GM18508 (cell line): ENCODE measurements around the gene CA5A.
"Not testable (repeated sequence)": the region's sequence is repeated elsewhere in the genome, so short reads cannot be mapped to it uniquely, and the experiment has no call there.

ENCODE experiments used
- ATAC-seq: cut with Tn5 transposase; IDR thresholded peaks from one replicate; pipeline ENCODE4 v1.9.1; 2021; ENCODE audit warnings: moderate number of reproducible peaks; ENCODE audit not compliant: insufficient read depth, unreplicated experiment

The CA5A gene

GRCh38 chr16:87874639-87875427 lies 61.5 kb downstream of the CA5A start:
- ATAC-seq, result no peak

DNA sequence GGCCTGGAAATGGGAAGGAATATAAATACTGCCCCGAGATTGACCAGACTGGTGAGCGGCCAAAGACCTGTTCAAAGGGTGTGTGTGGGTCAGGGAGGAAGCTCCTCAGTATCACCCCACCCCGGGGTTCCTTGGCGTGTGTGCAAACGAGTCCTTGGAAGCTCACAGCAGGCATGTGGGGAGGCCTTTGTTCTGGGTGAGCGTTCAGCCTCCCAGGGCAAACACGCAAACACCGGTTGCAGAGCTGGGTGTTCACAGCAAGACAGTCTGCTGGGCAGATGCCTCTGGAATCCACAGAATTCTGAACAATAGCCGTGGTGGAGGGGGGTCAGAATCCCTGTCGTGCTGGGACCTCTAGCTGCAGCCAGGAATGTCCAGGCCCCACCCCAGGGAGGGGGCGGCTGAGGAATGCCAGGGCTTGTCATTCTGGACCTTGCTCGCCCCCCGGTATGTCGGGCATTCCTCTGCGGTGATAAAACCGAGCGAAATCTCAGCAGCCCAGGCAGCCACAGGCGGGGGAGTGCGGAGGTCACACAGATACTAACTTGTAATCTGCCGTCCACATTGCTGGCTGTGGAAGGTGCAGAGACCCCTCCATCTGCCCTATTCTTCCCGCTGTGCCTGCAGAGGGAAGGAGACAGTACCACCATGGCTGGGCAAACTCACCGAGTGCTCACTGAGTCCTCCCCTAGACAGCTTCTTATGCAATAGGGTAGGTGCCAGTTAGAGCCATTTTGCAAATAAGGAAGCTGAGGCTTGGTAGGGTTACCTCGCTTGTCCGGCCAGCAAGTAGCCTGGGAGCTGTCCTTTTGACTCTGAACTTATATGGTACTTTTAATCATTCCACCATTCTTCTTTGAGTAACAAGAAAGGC lies 65.7 kb downstream of the CA5A start:
- not testable (repeated sequence) for ATAC-seq

DNA sequence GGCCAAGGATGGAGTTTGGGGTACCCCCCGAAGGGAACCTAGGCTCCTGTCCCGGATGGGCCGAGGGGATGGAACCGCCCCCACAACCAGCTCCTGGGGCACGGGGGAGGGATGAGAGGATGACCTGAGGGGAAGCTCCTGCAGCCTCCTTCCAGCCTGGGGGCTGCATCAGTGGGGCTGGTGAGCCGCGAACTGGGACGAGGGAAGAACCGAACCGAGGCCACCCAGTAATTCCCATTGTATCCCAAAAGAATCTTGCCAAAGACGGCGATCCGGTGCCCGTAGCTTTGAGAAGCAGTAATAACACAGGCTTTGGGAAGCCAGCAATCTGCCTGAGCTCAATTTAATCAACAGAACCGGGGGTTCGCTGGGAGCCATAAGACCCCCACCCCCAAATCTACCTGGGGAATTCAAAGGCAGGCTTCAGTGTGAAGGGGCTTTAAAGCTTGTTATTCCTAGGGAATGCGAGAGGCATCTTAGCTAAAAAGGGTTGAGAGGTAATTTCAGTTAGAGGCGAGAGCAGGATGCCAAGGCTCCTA lies 66.4 kb downstream of the CA5A start:
- ATAC-seq, result not testable (repeated sequence)

GRCh38 chr16:87869061-87869878 lies 67.1 kb downstream of the CA5A start, which contains the start of gene SLC7A5:
Gene SLC7A5, minus strand, starts transcription at chr16:87869507. Its CDS starts 85 bp downstream, at chr16:87869422.
- ATAC-seq, result not testable (repeated sequence)

DNA sequence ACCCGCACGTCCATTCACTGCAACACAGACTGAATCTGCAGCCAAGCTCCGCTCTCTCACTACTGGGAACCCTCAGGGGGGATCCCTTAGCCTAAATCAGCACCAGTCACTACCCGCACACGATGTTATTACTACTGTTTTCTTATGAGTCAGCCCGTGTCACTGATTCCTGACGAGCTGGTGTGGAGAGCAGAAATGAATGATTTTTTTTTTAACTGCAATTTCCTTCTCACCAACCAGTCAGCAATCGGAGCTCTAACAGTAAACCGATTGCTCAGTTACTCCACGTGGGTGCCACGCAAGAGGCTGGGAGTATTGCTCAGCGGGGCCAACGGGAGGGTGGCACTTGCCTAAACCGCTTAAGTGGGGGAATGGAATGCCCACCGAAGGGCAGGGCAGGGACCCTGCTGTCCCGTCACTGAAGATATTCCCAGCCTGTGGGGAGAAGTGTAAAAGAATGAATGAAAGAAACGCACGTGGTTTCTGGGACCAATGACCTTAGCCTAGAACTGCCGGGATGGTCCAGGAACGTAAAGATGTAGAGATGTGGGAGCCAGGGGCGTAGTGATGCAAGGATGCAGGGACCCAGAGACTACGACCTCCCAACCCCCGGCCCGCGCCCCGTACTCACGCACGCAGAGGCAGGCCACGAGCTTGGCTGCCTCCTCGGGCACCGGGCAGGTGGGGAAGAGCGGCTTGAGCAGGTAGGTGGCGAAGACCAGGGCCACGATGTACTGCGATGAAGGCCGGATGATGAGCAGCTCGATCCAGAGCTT lies 67.9 kb downstream of the CA5A start:
- ATAC-seq, result not testable (repeated sequence)

- not testable (repeated sequence) for ATAC-seq
These were observed 70.3 kb downstream of the CA5A start for GRCh38 chr16:87865902-87866555.

DNA sequence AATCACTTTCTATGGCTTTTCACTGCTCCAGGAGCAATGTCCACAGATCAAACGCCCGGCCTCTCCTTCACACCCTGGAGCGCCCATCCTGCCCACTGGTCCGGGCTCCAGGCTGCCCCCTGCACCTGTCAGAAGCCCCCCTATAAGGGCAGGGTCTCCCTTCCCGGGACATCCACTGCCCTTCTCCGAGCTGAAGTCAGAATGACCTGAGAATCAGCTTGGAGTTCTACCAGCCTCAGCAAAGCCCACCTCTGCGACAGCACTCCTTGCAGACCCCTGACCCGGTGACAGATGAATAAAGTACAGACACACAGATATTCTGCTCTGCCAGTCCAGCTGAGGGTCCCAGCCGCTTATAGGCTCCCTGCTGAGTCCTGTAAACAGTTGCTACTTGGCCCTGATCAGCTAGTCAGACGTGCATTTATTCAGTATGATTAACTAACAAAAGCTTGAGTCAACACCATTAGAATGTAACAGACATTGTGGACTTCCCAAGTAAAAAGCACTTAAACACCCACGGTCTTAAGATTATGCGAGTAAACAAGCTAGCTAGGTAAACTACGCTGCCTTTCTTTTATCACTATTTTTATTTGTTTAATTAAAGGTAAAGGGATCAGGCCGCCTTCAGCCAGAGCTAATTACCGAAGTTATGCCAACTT lies 71.9 kb downstream of the CA5A start:
- no peak for ATAC-seq

DNA sequence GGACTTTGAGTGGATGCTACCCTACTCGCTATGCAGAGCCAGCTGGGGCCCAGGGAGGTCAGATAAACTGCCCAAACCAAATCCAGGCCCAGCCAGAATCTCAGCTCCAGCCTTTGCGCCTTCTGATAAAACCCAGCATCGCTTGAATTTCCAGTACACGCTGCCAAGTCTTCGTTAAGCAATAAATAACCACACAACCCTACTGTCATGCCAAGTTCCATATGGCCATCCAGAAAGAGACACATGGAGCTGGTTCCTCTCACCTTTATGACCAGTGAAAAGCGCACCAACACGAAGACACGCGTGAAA lies 73.0 kb downstream of the CA5A start:
- not testable (repeated sequence) for ATAC-seq

DNA sequence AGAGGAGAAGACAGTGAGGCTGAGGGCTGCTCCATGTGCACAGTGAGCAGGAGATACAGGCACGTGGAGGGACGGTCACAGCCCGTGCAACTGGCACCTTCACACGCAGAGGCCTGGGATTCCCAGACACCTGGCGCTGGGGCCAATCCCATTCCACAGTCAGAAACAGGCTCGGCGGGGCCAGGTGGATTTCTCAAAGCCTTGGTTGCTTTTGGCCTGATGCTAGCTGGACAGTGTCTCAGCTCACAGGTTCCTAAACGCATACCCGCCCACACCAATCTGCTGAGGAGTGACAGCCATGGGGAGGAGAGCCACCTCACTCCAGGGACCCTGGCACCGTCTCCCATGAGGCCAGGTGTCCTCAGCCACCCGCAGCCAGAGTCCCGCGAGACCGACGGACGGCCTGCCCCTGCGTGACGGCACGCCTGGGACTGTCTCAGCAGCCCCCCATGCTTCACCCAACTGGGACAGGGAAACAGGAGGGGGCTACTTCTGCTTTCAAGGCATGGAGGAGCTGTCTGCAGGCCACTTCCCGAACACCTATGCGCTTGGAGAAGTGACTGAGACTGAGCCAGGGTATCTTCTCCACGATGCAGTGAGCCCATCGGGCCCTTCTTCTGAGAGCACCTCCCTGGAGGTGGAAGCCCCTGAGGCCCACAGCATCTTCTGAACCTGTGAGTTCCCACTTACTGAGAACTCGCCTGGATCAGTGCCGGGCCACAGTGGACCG lies 73.6 kb downstream of the CA5A start:
- ATAC-seq, result not testable (repeated sequence)

DNA sequence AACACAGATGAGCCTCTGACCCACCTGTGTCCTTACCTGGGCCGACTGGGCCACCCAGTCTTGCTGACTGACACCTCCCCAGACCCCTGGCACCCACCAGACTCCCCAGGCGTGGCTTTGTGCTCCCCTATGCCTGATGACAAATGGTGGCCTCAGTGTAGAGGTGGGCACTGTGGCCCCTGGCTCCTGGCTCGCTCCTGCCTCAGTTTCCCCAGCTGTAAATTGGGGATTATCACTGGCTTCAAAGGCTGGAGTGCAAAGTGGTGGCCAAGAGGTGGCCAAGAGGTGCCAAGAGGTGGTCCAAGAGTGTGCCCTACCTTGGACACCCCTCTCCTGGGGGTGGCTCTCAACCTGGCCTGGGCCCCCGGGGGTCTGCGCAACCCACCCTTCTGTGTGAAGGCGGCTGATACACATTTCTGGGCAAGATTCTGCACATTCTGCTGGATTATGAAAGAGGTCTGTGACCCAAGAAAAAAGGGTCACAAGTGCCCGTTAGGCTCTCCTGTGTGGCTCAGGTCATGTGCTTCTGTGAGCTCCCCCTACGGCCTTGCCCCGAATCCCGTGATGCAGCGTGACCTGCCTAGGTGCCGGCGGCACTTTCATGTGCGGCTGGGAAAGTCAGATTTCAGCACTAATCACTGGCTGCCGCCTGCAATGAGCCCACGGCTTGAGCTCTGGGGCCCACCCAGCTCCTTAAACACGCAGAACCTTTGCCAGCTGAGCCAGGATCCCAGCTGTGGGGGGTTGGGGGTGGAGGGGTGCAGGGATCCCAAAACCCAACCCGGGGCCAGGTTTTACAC lies 74.8 kb downstream of the CA5A start:
- not testable (repeated sequence) for ATAC-seq

- no peak for ATAC-seq
These were observed 75.6 kb downstream of the CA5A start for GRCh38 chr16:87860553-87861299.

DNA sequence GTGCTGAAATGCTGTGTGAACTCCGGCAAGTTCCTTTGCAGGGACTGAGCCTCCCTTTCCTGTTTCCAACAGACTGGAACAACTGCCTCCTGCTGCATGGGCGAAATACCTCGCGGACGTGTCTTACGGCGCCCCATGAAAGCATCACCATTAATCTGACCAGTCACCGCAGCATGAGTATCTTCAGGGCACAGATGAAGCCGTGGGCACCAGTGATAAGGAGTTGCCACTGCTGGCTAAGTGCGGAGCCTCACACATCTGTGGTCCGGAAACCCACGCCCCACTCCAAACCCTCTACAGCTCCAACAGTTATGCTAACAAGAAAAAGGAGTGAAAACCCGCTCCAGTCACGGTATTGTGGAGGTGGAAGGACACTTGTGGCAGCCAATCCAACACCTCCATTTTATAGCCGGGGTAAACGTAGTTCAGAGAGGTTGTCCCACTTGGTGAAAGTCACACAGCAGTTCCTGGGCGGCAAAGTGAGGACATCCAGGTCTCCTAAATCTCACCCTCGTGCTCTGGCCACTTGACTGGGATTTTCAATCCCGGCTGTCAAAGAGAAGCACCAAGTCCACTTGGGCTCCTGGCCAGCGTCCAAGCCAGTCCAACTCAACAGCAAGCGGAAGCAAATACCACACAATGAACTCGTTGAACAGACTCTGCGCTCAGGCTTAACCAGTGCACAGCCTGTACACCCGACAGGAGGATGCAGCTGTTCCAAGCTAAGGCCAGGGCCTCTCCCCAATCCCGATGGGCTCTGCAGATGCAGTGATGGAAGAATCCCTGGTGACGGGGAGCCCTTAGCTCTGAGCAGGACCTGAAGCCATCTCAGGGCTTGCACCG lies 78.0 kb downstream of the CA5A start:
- not testable (repeated sequence) for ATAC-seq

DNA sequence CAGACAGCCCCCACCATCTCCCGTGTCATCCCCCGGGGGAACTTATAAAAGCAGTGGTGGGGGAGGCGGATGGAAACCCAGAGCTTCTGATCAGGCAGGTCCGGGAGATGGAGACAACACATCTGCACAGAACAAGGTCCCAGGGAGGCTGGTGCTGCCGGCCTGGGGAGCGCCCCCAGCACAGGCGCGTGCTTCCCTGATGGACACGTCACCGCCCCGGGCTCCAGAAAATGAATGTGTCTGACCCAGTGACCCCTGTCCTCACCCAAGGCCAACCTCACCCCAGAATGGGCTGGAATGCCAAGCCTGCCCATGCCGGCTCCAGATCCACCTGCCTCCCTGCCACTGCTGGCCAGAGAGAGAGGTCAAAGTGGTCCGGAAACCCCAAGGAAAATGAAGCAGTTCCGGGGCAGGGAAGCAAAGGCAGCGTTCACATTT lies 79.5 kb downstream of the CA5A start:
- no peak for ATAC-seq

DNA sequence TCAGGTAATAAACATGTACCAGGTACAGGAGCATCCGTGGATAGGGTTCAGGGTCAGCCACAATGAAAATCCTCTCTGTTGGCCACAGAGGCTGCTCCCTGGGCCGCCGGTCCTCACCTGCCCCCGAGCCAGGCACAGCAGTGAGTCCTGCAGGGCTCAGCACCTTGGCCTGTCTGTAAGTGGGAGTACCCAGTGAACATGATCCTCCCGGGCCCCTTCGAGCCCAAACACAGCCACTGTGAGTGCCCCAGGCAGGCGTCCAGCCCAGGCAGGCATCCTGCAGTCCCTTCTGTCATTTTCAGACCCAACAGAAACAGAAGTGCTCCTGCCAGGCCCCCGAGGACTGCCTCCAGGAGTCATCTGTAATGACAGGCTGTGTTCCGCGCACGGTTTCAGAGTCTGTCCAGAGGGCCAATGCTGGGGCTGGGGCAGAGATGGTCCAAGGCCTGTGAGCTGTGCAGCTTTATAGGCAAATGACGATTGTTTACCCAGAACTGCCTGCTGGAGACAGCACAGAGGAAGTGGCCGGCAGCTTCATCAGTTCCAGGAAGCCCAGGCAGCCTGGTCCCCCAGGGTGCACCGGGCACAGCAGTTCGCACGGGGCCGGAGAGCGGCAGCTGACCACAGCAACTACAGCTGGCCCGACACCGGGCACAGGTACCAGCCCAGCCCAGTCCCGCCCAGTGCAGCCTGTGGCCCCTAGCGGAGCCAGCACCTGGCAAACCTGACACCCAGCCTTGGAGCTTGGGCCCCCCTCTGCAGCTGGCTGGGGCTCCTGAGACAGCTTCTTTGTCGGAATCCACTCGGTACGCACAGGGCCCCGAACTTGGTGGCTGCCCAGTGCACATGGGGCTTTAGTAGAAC lies 80.2 kb downstream of the CA5A start:
- no peak for ATAC-seq
